Cardiac muscle cell (in vitro differentiated cells and primary cell): ENCODE results near the gene C16orf46. TPM values are rescaled to one million over a fixed set of nuclear protein-coding genes. Genes with fewer than 3 reads are reported as not detected.
"Not testable (repeated sequence)": the region's sequence is repeated elsewhere in the genome, so short reads cannot be mapped to it uniquely, and the experiment has no call there.

Source experiments
- DNase-seq, 2 donors: peaks; one replicate each; pipeline versions ENCODE4 v3.0.0 to v3.0.0-alpha.2; 2010 to 2017; ENCODE audit warnings: low read depth in 1 of 2, low spot score in 1 of 2
- H3K27ac ChIP-seq: fragments of 200-600 bp; sonication (generic); 2 replicates; pipeline ENCODE4 v1.5.1; 2016
- H3K27me3 ChIP-seq: fragments of 200-600 bp; sonication (generic); 2 replicates; pipeline ENCODE4 v1.6.0; 2016; ENCODE audit warnings: control low read depth
- H3K36me3 ChIP-seq: fragments of 200-600 bp; sonication (generic); 2 replicates; pipeline ENCODE4 v1.5.1; 2016; ENCODE audit warnings: control low read depth
- H3K4me1 ChIP-seq: fragments of 200-600 bp; sonication (generic); 2 replicates; pipeline ENCODE4 v1.8.1; 2017; ENCODE audit warnings: low read depth, mild to moderate bottlenecking, mixed run types
- H3K4me3 ChIP-seq: fragments of 200-600 bp; sonication (generic); 2 replicates; pipeline ENCODE4 v1.5.1; 2016; ENCODE audit warnings: mild to moderate bottlenecking
- H3K9me3 ChIP-seq: fragments of 200-600 bp; sonication (generic); 2 replicates; pipeline ENCODE4 v1.5.1; 2017; ENCODE audit warnings: low read depth, mild to moderate bottlenecking, control low read depth
- polyA plus RNA-seq: library from polyadenylated mRNA; unstranded; fragments of >200 nt; fragmentation: Nextera tagmentation; extraction: Ambion mirVana; gene quantifications from 2 replicates; pipeline ENCODE4 v1.2.1, GENCODE V29; 2016
- total RNA-seq: library from RNA; depleted of rRNA; stranded (reverse); fragments of >200 nt; gene quantifications from 2 replicates; pipeline ENCODE4 v1.2.3, GENCODE V29; 2016
- TF ChIP-seq, protein P1 (sequence below): IDR thresholded peaks from 2 replicates; pipeline ENCODE4 v1.5.1; 2012; ENCODE audit warnings: low read depth, mild to moderate bottlenecking, low read length

Gene C16orf46
- total and polyA plus RNA-seq, 2 experiments from 2014 or later = 0.60 TPM

DNA sequence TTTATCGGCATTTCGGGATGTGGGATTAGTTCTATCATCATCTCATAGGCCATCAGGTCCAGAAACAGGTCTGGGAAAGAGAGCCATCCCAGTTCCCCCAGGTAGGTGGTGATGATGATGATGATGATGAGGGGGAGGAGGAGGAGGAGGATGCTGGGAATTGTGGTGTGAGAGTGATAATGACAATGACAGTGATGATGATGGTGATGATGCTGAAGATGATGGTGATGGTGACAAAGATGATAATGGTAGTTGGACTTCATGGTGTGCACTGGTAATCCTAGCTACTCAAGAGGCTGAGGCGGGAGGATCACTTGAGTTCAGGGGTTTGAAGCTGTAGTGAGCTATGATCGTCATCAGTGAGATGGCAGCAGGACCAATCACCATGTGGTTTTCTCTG is 35.4 kb upstream of the C16orf46 start:
- no peak for DNase-seq
- H3K4me3 ChIP-seq = no peak overlapping the region
- no peaks in the 10 kb centered on the region for H3K9me3 ChIP-seq
- H3K27ac ChIP-seq = no peak overlapping the region
- peaks cover 33% of the 10 kb centered on the region for H3K27me3 ChIP-seq
- H3K36me3 ChIP-seq = no peaks in the 10 kb centered on the region
- TF ChIP-seq, protein P1, sequence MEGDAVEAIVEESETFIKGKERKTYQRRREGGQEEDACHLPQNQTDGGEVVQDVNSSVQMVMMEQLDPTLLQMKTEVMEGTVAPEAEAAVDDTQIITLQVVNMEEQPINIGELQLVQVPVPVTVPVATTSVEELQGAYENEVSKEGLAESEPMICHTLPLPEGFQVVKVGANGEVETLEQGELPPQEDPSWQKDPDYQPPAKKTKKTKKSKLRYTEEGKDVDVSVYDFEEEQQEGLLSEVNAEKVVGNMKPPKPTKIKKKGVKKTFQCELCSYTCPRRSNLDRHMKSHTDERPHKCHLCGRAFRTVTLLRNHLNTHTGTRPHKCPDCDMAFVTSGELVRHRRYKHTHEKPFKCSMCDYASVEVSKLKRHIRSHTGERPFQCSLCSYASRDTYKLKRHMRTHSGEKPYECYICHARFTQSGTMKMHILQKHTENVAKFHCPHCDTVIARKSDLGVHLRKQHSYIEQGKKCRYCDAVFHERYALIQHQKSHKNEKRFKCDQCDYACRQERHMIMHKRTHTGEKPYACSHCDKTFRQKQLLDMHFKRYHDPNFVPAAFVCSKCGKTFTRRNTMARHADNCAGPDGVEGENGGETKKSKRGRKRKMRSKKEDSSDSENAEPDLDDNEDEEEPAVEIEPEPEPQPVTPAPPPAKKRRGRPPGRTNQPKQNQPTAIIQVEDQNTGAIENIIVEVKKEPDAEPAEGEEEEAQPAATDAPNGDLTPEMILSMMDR = no peak
- peaks cover 9% of the 10 kb centered on the region for H3K4me1 ChIP-seq

DNA sequence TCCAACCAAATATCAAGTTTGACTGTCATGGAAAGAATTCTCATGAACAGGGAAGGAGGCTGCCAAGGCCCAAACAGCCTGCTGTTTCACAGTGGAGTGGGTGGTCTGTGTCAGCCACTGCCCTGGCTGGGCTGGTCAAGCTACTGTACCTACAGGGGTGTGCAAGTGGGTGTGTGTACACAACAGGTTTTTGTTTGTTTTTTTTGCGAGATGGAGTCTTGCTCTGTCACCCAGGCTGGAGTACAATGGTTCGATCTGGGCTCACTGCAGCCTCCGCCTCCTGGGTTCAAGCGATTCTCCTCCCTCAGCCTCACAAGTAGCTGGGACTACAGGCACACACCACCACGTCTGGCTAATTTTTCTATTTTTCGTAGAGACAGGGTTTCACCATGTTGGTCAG is 32.2 kb upstream of the C16orf46 start:
- H3K4me1 ChIP-seq, H3K9me3 ChIP-seq, H3K36me3 ChIP-seq, DNase-seq, H3K4me3 ChIP-seq, H3K27ac ChIP-seq: not testable (repeated sequence)
- H3K27me3 ChIP-seq = peaks cover 31% of the 10 kb centered on the region

DNA sequence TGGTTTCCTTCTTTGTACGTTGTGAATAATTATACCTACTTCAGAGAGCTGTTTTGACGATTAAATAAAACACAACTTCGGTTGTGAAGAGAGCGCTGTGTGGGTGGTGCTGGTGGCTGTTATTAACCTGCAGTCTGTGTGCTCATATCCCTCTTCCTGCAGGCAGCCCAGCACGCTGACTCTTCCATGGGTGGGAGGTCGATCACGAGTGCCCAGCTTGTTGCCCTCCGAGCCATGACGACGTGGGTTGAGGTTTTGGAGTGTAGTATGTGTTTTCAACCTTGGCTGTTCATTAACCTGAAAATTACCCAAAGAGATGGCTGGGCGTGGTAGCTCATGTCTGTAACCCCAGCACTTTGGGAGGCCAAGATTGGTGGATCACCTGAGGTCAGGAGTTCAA is 30.5 kb upstream of the C16orf46 start:
- Histone ChIP-seq H3K4me1 (no peaks in the 10 kb centered on the region), H3K36me3 (no peaks in the 10 kb centered on the region), H3K27ac (no peak overlapping the region), H3K9me3 (no peaks in the 10 kb centered on the region), H3K4me3 (no peak overlapping the region), H3K27me3 (peaks cover 24% of the 10 kb centered on the region)
- no peak for DNase-seq
- TF ChIP-seq, protein P1 = no peak

DNA sequence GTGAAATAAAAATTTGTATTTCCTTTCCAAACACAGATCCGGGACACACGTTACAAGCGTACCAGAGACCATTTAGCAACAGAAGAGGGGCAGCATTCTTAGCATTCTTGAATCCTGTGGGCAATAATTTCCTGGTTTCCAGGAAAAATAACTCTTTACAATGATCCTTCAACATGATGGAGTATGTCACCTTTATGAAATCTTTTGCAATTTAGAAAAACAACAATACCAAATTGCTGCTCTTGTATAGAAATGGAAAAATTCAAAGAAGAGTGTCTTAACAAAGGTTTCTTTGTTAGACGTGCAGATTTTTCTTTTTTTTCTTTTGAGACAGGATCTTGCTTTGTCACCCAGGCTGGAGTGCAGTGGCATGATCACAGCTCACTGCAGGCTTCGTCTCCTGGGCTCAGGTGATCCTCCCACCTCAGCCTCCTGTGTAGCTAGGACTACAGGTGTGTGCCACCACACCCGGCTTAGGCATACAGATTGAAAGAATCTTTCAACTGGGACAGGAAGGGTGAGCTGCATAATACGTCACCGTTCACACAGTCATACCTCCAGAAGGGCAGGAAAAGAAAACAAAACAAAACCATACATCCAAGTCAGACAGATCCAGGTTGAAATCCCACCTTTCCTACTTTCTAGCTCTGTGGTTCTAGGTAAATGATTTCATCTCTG is 29.9 kb upstream of the C16orf46 start:
- H3K4me1 ChIP-seq = no peaks in the 10 kb centered on the region
- no peak overlapping the region for H3K27ac ChIP-seq
- H3K4me3 ChIP-seq = no peak overlapping the region
- DNase-seq = peak in 1 of 2 donors; percentile 10
- H3K36me3 ChIP-seq = no peaks in the 10 kb centered on the region
- H3K9me3 ChIP-seq = no peaks in the 10 kb centered on the region
- TF ChIP-seq, protein P1 = no peak
- H3K27me3 ChIP-seq = peaks cover 18% of the 10 kb centered on the region

DNA sequence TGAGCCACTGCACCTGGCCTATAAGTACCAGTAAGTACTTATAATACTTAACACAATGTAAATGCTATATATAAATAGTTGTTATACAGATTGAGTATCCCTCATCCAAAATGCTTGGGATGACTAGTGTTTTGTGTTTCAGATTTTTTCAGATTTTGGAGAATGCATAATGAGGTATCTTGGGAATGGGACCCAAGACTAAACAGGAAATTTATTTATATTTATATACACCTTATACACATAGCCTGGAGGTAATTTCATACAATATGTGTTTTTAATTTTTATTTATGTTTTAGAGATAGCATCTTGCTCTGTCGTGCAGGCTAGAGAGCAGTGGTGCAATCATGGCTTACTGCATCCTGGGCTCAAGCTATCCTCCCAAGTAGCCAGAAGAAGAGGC is 28.9 kb upstream of the C16orf46 start:
- H3K4me3 ChIP-seq = no peak overlapping the region
- no peaks in the 10 kb centered on the region for H3K4me1 ChIP-seq
- TF ChIP-seq, protein P1 = no peak
- no peaks in the 10 kb centered on the region for H3K36me3 ChIP-seq
- no peak overlapping the region for H3K27ac ChIP-seq
- H3K9me3 ChIP-seq = no peaks in the 10 kb centered on the region
- no peak for DNase-seq
- peaks cover 14% of the 10 kb centered on the region for H3K27me3 ChIP-seq

DNA sequence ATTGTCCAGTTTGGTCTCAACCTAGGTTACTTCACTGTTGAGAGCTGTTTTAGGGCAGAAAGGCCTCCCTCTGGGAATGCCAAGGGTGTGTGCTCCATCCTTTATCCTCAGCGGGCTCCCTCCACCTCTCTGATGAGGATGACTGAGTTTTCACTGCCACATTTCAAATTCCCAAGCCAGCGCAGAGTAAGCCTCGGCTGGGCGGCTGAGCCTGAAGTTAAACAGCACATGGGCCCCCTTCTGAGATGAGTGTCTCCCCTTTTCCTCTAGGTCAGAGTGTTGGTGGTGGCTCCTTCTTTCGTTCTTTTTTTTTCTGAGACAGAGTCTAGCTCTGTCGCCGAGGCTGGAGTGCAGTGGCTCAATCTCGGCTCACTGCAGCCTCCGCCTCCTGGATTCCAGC is 24.7 kb upstream of the C16orf46 start:
- Histone ChIP-seq H3K4me1 (no peaks in the 10 kb centered on the region), H3K27ac (no peak overlapping the region), H3K4me3 (no peak overlapping the region), H3K27me3 (no peaks in the 10 kb centered on the region), H3K9me3 (no peaks in the 10 kb centered on the region), H3K36me3 (no peaks in the 10 kb centered on the region)
- TF ChIP-seq, protein P1 = no peak
- DNase-seq = no peak
